T-helper 2 cell treated with Interferon-gamma antibody and Interleukin-4, amounts not matched to agents 100 ng/mL and 5 ng/mL, for 36 hours (primary cell): ENCODE measurements around the gene CTCF. TPM values are rescaled to one million over a fixed set of nuclear protein-coding genes. Genes with fewer than 3 reads are reported as not detected.
"Not testable (repeated sequence)": the region's sequence is repeated elsewhere in the genome, so short reads cannot be mapped to it uniquely, and the experiment has no call there.

Source experiments
- intact Hi-C: fragments of 100-400 bp; cut with micrococcal nuclease; formaldehyde crosslinking; loops from one replicate; pipeline ENCODE4 v1.15.1; 2023
- total RNA-seq: library from RNA; stranded (reverse); gene quantifications from 2 replicates; pipeline ENCODE4 v1.2.3, GENCODE V29; 2022

Gene CTCF
- total RNA-seq, 1 donor from 2014 or later, result 82.9 TPM

DNA sequence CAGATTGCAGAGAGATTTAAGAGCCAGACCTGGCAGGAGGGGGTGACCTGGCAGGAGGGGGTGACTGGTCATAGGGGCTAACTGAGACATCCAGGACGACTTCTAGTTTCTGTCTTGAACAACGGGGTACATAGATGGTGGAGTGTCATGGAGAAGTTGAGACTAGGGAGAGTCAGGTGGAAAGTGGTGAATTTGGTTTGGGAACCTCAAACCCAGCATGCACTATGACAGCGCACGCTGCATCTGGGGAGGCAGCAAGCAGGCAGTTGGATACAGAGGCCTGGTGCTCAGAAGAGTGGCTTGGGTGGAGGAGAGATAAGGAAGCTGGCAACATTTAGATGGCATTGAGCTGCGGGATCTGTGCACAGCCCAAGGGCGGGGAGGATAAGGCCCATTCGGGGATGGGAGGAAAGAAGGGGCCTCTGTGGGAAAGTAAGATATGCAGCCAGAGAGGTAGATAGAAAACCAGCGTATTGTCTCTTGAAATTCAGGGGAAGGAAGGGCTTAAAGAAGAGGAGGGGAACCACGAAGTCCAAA is 29.2 kb upstream of the CTCF start:
- intact Hi-C loops, result no loop called here

- intact Hi-C loops, result not testable (repeated sequence)
These were observed 28.3 kb upstream of the CTCF start for GRCh38 chr16:67533987-67534386.

DNA sequence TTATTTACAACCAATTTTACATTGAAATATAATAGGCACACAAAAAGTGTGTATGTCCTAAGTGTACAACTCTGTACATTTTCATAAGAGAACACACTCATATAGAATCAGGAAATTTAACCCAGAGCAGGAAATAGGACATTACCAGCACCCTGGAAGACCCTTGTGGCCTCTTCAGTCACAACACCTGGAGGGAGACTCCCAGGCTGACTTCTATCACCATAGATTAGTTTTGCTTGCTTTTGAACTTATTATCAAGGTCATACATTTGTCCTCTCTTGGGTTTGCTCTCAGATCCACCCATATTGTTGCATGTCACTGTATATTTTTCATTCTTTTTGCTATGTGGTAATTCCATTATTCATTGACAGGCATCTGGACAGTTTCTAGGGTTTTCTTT is 27.9 kb upstream of the CTCF start:
- intact Hi-C loops, result no loop called here

DNA sequence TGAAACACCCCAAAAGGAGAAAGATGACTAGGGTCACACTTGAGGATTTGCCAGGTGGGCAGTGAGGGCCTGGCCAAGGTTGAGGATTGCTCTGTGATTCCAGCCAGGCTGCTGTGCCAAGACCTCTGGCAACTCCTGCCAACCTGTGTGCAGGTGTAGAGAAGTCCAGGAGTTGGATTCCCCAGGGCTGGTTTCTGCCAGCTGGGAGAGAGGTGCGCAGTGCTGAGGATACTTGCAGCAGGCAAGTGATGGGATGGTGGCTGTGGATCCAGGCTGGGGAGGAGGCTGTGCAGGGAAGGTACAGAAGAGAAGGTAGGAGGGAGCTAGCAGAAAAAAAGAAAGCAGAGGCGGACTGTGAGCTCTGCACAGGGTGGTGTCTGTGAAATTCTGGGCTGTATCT is 27.1 kb upstream of the CTCF start:
- intact Hi-C loops, result no loop called here

DNA sequence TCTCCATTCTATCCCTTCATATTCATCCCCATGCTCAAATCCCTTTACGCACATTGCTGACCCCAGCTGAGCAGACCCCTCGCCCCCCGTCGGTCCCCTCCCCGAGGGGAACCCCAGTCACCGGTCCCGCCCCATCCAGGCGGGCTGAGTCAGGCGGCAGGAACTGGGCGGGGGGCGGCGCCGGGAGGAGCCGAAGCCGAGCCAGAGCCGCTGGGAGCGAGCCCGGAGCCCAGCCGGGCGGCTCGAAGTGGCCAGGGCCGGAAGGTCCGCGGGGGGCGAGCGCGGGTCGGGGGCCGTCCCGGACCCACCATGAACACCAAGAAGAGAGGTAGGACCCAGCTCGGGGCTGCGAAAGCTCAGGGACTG is 25.1 kb upstream of the CTCF start:
- intact Hi-C loops, result loop anchor here (1.0 kb wide), 1 partner anchor 9 kb away; the partner anchor contains the start of gene RIPOR1

DNA sequence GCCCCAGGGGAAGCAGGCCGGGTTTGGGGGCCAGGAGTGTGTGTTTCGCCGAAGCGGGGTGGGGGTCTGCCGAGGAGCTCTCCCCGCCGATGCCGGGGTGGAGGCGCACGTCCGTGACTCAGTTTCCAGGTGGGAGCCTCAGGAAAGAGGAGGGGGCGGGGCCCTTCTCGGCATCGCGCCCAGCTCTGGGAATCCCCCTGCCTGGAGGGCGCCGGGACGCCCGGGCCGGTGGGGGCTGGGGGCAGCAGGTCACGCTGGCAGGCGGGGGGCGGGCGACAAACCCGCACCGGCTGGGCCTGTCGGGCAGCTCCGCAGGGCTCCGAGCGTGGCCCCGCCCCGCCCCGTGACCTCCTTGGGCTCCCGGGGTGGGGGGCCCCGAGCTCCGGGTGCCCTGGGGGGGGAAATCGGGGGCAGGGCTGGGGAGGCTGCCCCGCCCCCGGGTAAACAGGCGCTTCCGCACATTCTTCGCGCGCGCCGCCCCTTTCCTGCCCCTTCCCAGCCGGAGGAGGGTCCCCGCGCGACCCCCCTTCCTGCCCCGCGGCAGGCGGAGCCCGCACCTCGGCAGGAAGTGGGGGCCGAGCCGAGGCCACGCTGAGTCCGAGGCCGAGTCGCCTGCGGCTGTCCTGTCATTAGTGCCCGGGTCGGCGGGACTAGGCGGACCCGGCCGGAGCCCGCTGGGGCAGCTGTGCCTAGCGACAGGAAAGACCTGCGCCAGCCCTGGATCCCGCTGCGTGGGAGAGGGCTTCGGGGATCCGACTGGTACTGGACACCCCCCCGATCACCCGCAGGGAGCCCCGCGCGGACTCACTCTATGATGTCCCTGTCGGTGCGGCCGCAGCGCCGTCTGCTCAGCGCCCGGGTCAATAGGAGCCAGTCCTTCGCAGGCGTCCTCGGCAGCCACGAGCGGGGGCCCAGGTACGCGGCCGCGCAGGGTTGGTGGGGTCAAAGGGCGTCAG is 24.4 kb upstream of the CTCF start:
- intact Hi-C loops, result loop anchor here (1.0 kb wide), 1 partner anchor 10 kb away; the partner anchor contains the start of gene RIPOR1

DNA sequence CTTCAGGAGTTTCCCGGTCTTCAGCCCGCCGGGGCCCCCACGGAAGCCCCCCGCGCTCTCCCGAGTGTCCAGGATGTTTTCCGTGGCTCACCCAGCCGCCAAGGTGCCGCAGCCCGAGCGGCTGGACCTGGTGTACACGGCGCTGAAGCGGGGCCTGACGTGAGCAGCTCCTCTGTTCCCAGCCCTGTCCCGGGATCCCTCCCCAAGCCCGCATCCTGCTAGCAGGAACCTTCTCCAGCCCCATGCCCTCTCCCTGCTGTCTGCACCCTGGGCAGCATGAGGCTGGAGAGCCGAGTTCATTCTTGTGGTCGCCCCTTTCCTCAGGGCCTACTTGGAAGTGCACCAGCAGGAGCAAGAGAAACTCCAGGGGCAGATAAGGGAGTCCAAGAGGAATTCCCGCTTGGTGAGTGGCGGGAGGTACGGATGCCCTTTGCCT is 23.6 kb upstream of the CTCF start:
- intact Hi-C loops, result no loop called here

- intact Hi-C loops, result no loop called here
These were observed 23.1 kb upstream of the CTCF start for GRCh38 chr16:67539271-67539670.

GRCh38 chr16:67539691-67540635 is 22.4 kb upstream of the CTCF start:
- intact Hi-C loops, result no loop called here

DNA sequence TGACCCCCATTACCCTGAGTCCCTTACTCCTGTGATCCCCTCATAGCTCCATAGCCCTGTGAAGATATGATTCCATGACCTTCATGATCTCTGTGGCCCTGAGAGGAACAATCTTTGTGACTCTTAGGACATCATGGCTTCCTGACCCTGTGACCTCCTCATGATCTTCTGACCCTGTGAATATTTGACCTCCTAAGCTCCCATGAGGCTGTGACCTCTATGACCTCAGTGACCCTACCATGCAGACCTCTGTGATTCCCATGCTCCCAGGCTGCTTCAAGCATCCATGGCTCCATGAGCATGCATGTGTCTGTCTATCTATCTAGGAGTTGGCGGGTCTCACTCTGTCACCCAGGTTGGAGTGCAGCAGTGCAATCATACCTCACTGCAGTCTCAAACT is 21.6 kb upstream of the CTCF start:
- intact Hi-C loops, result no loop called here

GRCh38 chr16:67541391-67542263 is 20.7 kb upstream of the CTCF start:
- intact Hi-C loops, result loop anchor here (1.0 kb wide), 1 partner anchor 21 kb away; the partner anchor contains the start of gene CTCF

GRCh38 chr16:67542464-67542863 is 19.9 kb upstream of the CTCF start:
- intact Hi-C loops, result loop anchor here (1.0 kb wide), 1 partner anchor 20 kb away; the partner anchor contains the start of gene CTCF

GRCh38 chr16:67543036-67543435 is 19.3 kb upstream of the CTCF start:
- intact Hi-C loops, result no loop called here

DNA sequence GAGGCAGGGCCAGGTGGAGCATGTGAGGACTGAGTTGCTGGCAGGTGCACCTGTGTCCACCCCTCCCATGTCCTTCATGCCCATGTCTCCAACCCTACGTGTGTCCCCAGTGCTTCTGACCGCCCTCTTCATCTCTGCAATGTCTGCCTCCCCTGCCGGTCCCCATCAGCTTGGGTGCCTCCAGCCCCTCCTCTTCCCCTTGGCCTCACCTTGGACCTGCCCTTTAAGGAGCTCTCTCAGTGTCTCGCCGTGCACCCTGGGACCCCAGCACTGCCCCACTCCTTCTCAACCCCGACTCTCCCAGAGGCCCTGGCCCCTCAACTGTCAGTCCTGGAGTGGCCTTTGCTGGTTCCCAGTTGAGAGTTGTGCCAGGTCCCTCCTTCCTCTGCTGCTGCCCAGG is 18.7 kb upstream of the CTCF start:
- intact Hi-C loops, result no loop called here

DNA sequence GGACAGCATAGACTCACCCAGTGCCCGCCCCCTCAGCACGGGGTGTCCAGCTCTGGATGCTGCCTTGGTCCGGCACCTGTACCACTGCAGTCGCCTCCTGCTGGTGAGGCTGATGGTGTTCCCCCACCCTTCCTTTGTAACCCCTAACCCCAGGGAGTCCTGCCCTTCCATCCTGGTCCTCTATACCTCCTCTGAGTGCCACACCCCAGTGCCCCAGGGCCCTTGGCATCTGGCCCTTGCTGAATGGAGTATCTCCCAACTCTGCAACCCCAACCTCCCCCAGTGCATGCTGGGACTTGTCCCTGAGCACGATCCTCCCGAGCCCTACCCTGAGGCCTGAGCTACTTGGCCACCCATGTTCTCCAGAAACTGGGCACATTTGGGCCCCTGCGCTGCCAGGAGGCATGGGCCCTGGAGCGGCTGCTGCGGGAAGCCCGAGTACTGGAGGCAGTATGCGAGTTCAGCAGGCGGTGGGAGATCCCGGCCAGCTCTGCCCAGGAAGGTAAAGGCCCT is 17.9 kb upstream of the CTCF start:
- intact Hi-C loops, result no loop called here

DNA sequence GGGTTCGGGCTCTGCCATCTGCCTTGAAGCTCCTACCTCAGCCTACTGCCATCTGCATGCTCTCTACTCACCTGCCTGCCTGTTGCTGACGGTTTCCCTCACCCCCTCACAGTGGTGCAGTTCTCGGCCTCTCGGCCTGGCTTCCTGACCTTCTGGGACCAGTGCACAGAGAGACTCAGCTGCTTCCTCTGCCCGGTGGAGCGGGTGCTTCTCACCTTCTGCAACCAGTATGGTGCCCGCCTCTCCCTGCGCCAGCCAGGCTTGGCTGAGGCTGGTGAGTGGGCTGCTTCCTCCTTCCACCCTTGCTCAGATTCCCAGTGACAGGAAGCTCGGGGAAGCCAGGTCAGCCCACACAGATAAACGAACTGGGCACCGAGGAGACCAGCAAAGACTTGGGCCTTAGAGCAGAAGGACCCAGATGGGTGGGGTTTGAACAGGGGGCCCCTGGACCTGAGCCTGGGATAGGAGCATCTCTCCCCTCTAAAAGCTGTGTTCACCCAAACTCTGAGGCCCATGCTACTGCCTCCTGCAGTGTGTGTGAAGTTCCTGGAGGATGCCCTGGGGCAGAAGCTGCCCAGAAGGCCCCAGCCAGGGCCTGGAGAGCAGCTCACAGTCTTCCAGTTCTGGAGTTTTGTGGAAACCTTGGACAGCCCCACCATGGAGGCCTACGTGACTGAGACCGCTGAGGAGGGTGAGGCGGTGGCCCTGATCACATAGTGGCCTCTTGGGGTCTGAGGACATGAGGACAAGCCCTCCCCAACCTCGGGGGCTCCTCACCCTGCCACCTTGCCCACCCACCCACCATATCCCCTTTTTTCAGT is 17.3 kb upstream of the CTCF start:
- intact Hi-C loops, result no loop called here

- intact Hi-C loops, result loop anchor here (2.0 kb wide), 1 partner anchor 25 kb away; no protein-coding TSS in a partner anchor
These were observed 16.7 kb upstream of the CTCF start for GRCh38 chr16:67545665-67546024.

GRCh38 chr16:67546091-67546501 is 16.2 kb upstream of the CTCF start:
- intact Hi-C loops, result loop anchor here (2.0 kb wide), 1 partner anchor 25 kb away; no protein-coding TSS in a partner anchor

DNA sequence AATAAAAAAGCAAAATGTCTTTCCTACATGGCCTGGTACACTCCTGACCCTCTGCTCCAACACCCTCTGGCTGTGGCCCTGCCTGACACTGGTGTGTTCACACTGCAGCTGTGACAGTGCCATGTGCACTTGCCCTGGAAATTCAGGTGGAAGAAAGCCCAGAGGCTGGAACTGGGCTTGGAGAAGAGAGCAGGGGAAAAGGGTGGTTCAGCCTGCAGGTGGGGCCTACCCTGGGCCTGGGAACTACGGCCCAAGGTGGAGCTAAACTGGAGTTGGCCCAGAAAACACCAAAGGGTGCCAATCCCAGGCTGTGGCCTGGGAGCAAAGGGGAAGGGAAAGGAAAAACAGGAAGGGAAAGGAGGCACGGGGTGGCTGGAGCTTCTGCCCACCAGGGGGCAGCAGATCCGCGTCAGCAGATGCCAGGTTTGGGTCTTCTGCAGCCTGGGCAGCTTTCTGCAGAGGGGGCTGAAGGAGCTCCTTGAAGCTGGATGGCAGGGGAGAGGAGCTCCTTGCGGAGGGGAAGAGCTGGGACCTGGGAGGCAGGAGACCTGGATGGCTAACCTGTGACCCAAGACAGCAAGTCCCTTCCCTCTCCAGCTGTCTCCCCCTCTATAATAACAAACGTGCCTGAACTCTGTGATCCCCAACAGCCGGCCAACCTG is 15.4 kb upstream of the CTCF start:
- intact Hi-C loops, result loop anchor here (1.0 to 2.0 kb wide), 5 partner anchors 9 to 121 kb away; partner anchors contain the start of genes CARMIL2 and CTCF
